PC-9 (cell line): Measurements from ENCODE around the gene SYCP2. TPM values are rescaled to one million over a fixed set of nuclear protein-coding genes. Genes with fewer than 3 reads are reported as not detected.

Source experiments
- BruUV-seq: library from RNA; stranded (reverse); fragments of 400-500 nt; replicated peaks from 2 replicates; lab custom pipeline; 2021; lab: Mats Ljungman, UMichigan
- CTCF ChIA-PET: fragments of 300-600 bp; sonication (Branson Sonifier 250); formaldehyde crosslinking; loops from one replicate; lab custom pipeline; 2022; ENCODE audit warnings: antibody characterized with exemption; lab: Charles Lee
- POLR2A ChIA-PET: fragments of 300-600 bp; sonication (Branson Sonifier 250); formaldehyde crosslinking; loops from one replicate; lab custom pipeline; 2022; ENCODE audit warnings: antibody characterized with exemption; ENCODE audit not compliant: unreplicated experiment; lab: Charles Lee
- DNase-seq, 2 experiments: peaks; one replicate each; pipeline versions ENCODE4 v3.0.0 to v3.0.0-alpha.2; 2015 to 2022; ENCODE audit warnings: mixed read lengths in 1 of 2
- H2AFZ ChIP-seq: fragments of 200-600 bp; sonication (generic); 2 replicates; pipeline ENCODE4 v1.8.1; 2017; ENCODE audit warnings: antibody characterized with exemption
- H3F3A ChIP-seq: fragments of 200-600 bp; sonication (generic); 2 replicates; pipeline ENCODE4 v1.8.1; 2017; ENCODE audit warnings: antibody characterized with exemption, mild to moderate bottlenecking, low read depth; ENCODE audit not compliant: insufficient read depth
- H3K27ac ChIP-seq: fragments of 200-600 bp; sonication (generic); 2 replicates; pipeline ENCODE4 v1.6.1; 2016; ENCODE audit warnings: mixed run types
- H3K27me3 ChIP-seq: fragments of 200-600 bp; sonication (generic); 2 replicates; pipeline ENCODE4 v1.6.1; 2016; ENCODE audit warnings: low read depth, mixed run types; ENCODE audit not compliant: insufficient read depth
- H3K36me3 ChIP-seq: fragments of 200-600 bp; sonication (generic); 2 replicates; pipeline ENCODE4 v1.6.1; 2016; ENCODE audit warnings: low read depth, mixed run types
- H3K4me1 ChIP-seq: fragments of 200-600 bp; sonication (generic); replicated peaks from 2 replicates; pipeline ENCODE4 v1.6.1; 2016; ENCODE audit warnings: mixed run types; ENCODE audit not compliant: insufficient read depth
- H3K4me2 ChIP-seq: fragments of 200-600 bp; sonication (generic); 2 replicates; pipeline ENCODE4 v1.6.1; 2017; ENCODE audit warnings: mixed run types
- H3K4me3 ChIP-seq: fragments of 200-600 bp; sonication (generic); 2 replicates; pipeline ENCODE4 v1.6.1; 2016; ENCODE audit warnings: mixed run types
- H3K79me2 ChIP-seq: fragments of 200-600 bp; sonication (generic); 2 replicates; pipeline ENCODE4 v1.6.1; 2017; ENCODE audit warnings: low read depth, mixed run types
- H3K9me2 ChIP-seq: fragments of 200-600 bp; sonication (generic); 2 replicates; pipeline ENCODE4 v1.8.1; 2017; ENCODE audit warnings: mild to moderate bottlenecking; ENCODE audit not compliant: insufficient read depth
- H3K9me3 ChIP-seq: fragments of 200-600 bp; sonication (generic); 2 replicates; pipeline ENCODE4 v1.8.1; 2016; ENCODE audit warnings: low read depth; ENCODE audit not compliant: insufficient read depth
- H4K20me1 ChIP-seq: fragments of 200-600 bp; sonication (generic); 2 replicates; pipeline ENCODE4 v1.8.1; 2017; ENCODE audit not compliant: insufficient read depth
- EZH2 ChIP-seq: fragments of 200-600 bp; sonication (generic); IDR thresholded peaks from 2 replicates; pipeline ENCODE4 v1.8.0; 2017; ENCODE audit warnings: antibody characterized with exemption, low read depth
- intact Hi-C: fragments of 100-400 bp; cut with micrococcal nuclease; formaldehyde crosslinking; loops from one replicate; pipeline ENCODE4 v1.10.0; 2022; ENCODE audit not compliant: unreplicated experiment
- total RNA-seq: library from RNA; stranded (reverse); gene quantifications from 2 replicates; pipeline ENCODE4 v1.2.3, GENCODE V29; 2021
- TF ChIP-seq, protein P1 (sequence below): fragments of 200-600 bp; sonication (generic); conservative IDR thresholded peaks from 2 replicates; pipeline ENCODE4 v1.6.1; 2017; ENCODE audit warnings: mixed run types, antibody characterized with exemption, mild to moderate bottlenecking, moderate library complexity

Gene SYCP2
- total RNA-seq, 1 experiment from 2014 or later = 1.8 TPM

GRCh38 chr20:59817846-59818615 is 115.4 kb downstream of the SYCP2 start:
- H3K36me3 ChIP-seq = no peaks in the 10 kb centered on the region
- H3K79me2 ChIP-seq = no peaks in the 10 kb centered on the region
- POLR2A ChIA-PET = no interaction called here
- CTCF ChIA-PET = interaction anchor here (0.9 kb wide), 1 partner anchor 35 kb away, joined by 3 read pairs; no protein-coding TSS in a partner anchor
- H3K4me3 ChIP-seq = no peak overlapping the region
- H3K9me2 ChIP-seq = no peaks in the 10 kb centered on the region
- H3F3A ChIP-seq = no peaks in the 10 kb centered on the region
- no peaks in the 10 kb centered on the region for H3K4me1 ChIP-seq
- no peak overlapping the region for H3K4me2 ChIP-seq
- peaks cover 40% of the 10 kb centered on the region; the same call in 1 of the 2 replicates for H3K27me3 ChIP-seq
- intact Hi-C loops = no loop called here
- no peaks in the 10 kb centered on the region for H3K9me3 ChIP-seq
- H4K20me1 ChIP-seq = no peaks in the 10 kb centered on the region
- H3K27ac ChIP-seq = no peak overlapping the region
- no peak for TF ChIP-seq EZH2
- TF ChIP-seq, protein P1, sequence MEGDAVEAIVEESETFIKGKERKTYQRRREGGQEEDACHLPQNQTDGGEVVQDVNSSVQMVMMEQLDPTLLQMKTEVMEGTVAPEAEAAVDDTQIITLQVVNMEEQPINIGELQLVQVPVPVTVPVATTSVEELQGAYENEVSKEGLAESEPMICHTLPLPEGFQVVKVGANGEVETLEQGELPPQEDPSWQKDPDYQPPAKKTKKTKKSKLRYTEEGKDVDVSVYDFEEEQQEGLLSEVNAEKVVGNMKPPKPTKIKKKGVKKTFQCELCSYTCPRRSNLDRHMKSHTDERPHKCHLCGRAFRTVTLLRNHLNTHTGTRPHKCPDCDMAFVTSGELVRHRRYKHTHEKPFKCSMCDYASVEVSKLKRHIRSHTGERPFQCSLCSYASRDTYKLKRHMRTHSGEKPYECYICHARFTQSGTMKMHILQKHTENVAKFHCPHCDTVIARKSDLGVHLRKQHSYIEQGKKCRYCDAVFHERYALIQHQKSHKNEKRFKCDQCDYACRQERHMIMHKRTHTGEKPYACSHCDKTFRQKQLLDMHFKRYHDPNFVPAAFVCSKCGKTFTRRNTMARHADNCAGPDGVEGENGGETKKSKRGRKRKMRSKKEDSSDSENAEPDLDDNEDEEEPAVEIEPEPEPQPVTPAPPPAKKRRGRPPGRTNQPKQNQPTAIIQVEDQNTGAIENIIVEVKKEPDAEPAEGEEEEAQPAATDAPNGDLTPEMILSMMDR = no peak
- DNase-seq = no peak
- BruUV-seq = no TSS peak
- no peak overlapping the region for H2AFZ ChIP-seq

GRCh38 chr20:59817406-59817805 is 116.0 kb downstream of the SYCP2 start:
- Histone ChIP-seq H3K36me3 (no peaks in the 10 kb centered on the region), H3K27me3 (peaks cover 44% of the 10 kb centered on the region; the same call in 1 of the 2 replicates), H3F3A (no peaks in the 10 kb centered on the region), H2AFZ (no peak overlapping the region), H3K9me2 (no peaks in the 10 kb centered on the region), H3K27ac (no peak overlapping the region), H3K79me2 (no peaks in the 10 kb centered on the region), H3K4me3 (no peak overlapping the region), H3K4me1 (no peaks in the 10 kb centered on the region), H4K20me1 (no peaks in the 10 kb centered on the region), H3K9me3 (no peaks in the 10 kb centered on the region), H3K4me2 (no peak overlapping the region)
- TF ChIP-seq, protein P1 = no peak
- TF ChIP-seq EZH2 = no peak
- BruUV-seq = no TSS peak
- ChIA-PET CTCF (interaction anchor here (0.9 kb wide), 1 partner anchor 34 kb away, joined by 3 read pairs; no protein-coding TSS in a partner anchor), POLR2A (no interaction called here)
- intact Hi-C loops = no loop called here
- no peak for DNase-seq

GRCh38 chr20:59816146-59816738 is 117.2 kb downstream of the SYCP2 start:
- TF ChIP-seq, protein P1 = no peak
- no peak for TF ChIP-seq EZH2

More at GRCh38 chr20:59816146-59816738, 117.2 kb downstream of the SYCP2 start:
- Histone ChIP-seq H3K9me2 (no peaks in the 10 kb centered on the region), H3K36me3 (no peaks in the 10 kb centered on the region), H3K4me3 (no peak overlapping the region), H3K4me2 (no peak overlapping the region), H3K9me3 (no peaks in the 10 kb centered on the region), H3F3A (no peaks in the 10 kb centered on the region), H4K20me1 (no peaks in the 10 kb centered on the region), H3K27me3 (peaks cover 54% of the 10 kb centered on the region), H3K79me2 (no peaks in the 10 kb centered on the region), H3K27ac (no peak overlapping the region), H3K4me1 (no peaks in the 10 kb centered on the region), H2AFZ (no peak overlapping the region)
- ChIA-PET POLR2A (interaction anchor here (0.7 kb wide), 1 partner anchor 927 kb away, joined by 4 read pairs; no protein-coding TSS in a partner anchor), CTCF (no interaction called here)
- intact Hi-C loops = no loop called here
- no peak for DNase-seq
- BruUV-seq = no TSS peak
